HFFc6 (cell line): ENCODE data around the gene COX8A. TPM values are rescaled to one million over a fixed set of nuclear protein-coding genes. Genes with fewer than 3 reads are reported as not detected.

ENCODE experiments used
- DNase-seq: peaks from one replicate; pipeline ENCODE4 v3.0.0-alpha.2; 2018
- H3K27ac Mint-ChIP-seq: 2 replicates; pipeline ENCODE4 v1.8.0; 2020; ENCODE audit warnings: mild to moderate bottlenecking, mixed read lengths
- H3K27me3 Mint-ChIP-seq: 2 replicates; pipeline ENCODE4 v1.8.0; 2021; ENCODE audit warnings: mild to moderate bottlenecking, moderate library complexity, mixed read lengths; ENCODE audit not compliant: insufficient read depth
- H3K36me3 Mint-ChIP-seq: 2 replicates; pipeline ENCODE4 v1.8.0; 2021; ENCODE audit warnings: low read depth, mixed read lengths
- H3K4me1 Mint-ChIP-seq: 2 replicates; pipeline ENCODE4 v1.8.0; 2020; ENCODE audit warnings: low read depth, mixed read lengths
- H3K4me3 Mint-ChIP-seq: 2 replicates; pipeline ENCODE4 v1.8.0; 2020; ENCODE audit warnings: mild to moderate bottlenecking, moderate library complexity, mixed read lengths
- H3K9me3 Mint-ChIP-seq: 2 replicates; pipeline ENCODE4 v1.8.0; 2020; ENCODE audit warnings: mild to moderate bottlenecking, mixed read lengths
- CTCF ChIP-seq: fragments of 200-600 bp; sonication (generic); IDR thresholded peaks from 2 replicates; pipeline ENCODE4 v1.5.0; 2021; ENCODE audit warnings: antibody characterized with exemption, mild to moderate bottlenecking
- total RNA-seq, 6 experiments: library from RNA; stranded (reverse); fragmentation: NEBNext Ultra II Directional; extraction: Animal tissue kit (Norgen Biotek cat#: 25700); gene quantifications; 2 replicates in 1 of 6; 3 replicates in 5 of 6; pipeline ENCODE4 v1.2.3, GENCODE V29; 2021

COX8A gene
- total RNA-seq, 6 experiments from 2014 or later = 422 to 571 (median 505) TPM

- peaks cover 13% of the 10 kb centered on the region for H3K27me3 Mint-ChIP-seq
- H3K27ac Mint-ChIP-seq = no peak overlapping the region
- H3K4me3 Mint-ChIP-seq = no peak overlapping the region
- no peaks in the 10 kb centered on the region for H3K9me3 Mint-ChIP-seq
- H3K4me1 Mint-ChIP-seq = peaks cover 4% of the 10 kb centered on the region; the same call in 1 of the 2 replicates
- no peak for TF ChIP-seq CTCF
- no peaks in the 10 kb centered on the region for H3K36me3 Mint-ChIP-seq
- no peak for DNase-seq
Measured at GRCh38 chr11:64019106-64020037, 45.0 kb downstream of the COX8A start.

- no peak for DNase-seq
- peaks cover 10% of the 10 kb centered on the region for H3K27me3 Mint-ChIP-seq
- H3K4me3 Mint-ChIP-seq = no peak overlapping the region
- H3K9me3 Mint-ChIP-seq = no peaks in the 10 kb centered on the region
- no peaks in the 10 kb centered on the region for H3K36me3 Mint-ChIP-seq
- no peak for TF ChIP-seq CTCF
- peaks cover 4% of the 10 kb centered on the region; the same call in 1 of the 2 replicates for H3K4me1 Mint-ChIP-seq
- H3K27ac Mint-ChIP-seq = no peak overlapping the region
Measured at GRCh38 chr11:64020976-64021756, 46.7 kb downstream of the COX8A start.

GRCh38 chr11:64021757-64022093 is 47.3 kb downstream of the COX8A start:
- no peak overlapping the region for H3K27ac Mint-ChIP-seq
- peaks cover 12% of the 10 kb centered on the region for H3K27me3 Mint-ChIP-seq
- TF ChIP-seq CTCF = no peak
- H3K36me3 Mint-ChIP-seq = no peaks in the 10 kb centered on the region
- no peaks in the 10 kb centered on the region for H3K9me3 Mint-ChIP-seq
- DNase-seq = no peak
- H3K4me3 Mint-ChIP-seq = no peak overlapping the region
- H3K4me1 Mint-ChIP-seq = peaks cover 4% of the 10 kb centered on the region; the same call in 1 of the 2 replicates

GRCh38 chr11:64022125-64022784 is 47.8 kb downstream of the COX8A start:
- peaks cover 4% of the 10 kb centered on the region; the same call in 1 of the 2 replicates for H3K4me1 Mint-ChIP-seq
- H3K27me3 Mint-ChIP-seq = peaks cover 17% of the 10 kb centered on the region
- no peak for TF ChIP-seq CTCF
- no peak for DNase-seq
- H3K27ac Mint-ChIP-seq = no peak overlapping the region
- no peak overlapping the region for H3K4me3 Mint-ChIP-seq
- no peaks in the 10 kb centered on the region for H3K36me3 Mint-ChIP-seq
- no peaks in the 10 kb centered on the region for H3K9me3 Mint-ChIP-seq
